Tibial nerve (tissue), 4 donors: Measurements from ENCODE around the gene CCDC122. TPM values are rescaled to one million over a fixed set of nuclear protein-coding genes. Genes with fewer than 3 reads are reported as not detected.
"Not testable (repeated sequence)": the region's sequence is repeated elsewhere in the genome, so short reads cannot be mapped to it uniquely, and the experiment has no call there.

Source experiments
- DNase-seq, 2 donors: peaks; one replicate each; pipeline ENCODE4 v3.0.0-alpha.2; 2019; ENCODE audit warnings: low spot score in 2 of 2
- H3K27ac ChIP-seq, 4 donors: fragments of 200-600 bp; sonication (generic) in 3 of 4; one replicate each; pipeline ENCODE4 v1.5.1; 2017 to 2019; ENCODE audit warnings: mild to moderate bottlenecking in 1 of 4
- H3K27me3 ChIP-seq, 2 donors: fragments of 200-600 bp; sonication (generic) in 1 of 2; one replicate each; pipeline versions ENCODE4 v1.5.1 to v1.6.0; 2017 to 2019
- H3K36me3 ChIP-seq, 3 donors: fragments of 200-600 bp; sonication (generic); one replicate each; pipeline ENCODE4 v1.5.1; 2018 to 2019
- H3K4me1 ChIP-seq, 4 donors: fragments of 200-600 bp; sonication (generic) in 3 of 4; one replicate each; pipeline ENCODE4 v1.5.1; 2017 to 2019
- H3K4me3 ChIP-seq, 4 donors: fragments of 200-600 bp; sonication (generic) in 3 of 4; one replicate each; pipeline ENCODE4 v1.5.1; 2017 to 2019; ENCODE audit warnings: mild to moderate bottlenecking in 1 of 4, moderate library complexity in 1 of 4
- H3K9me3 ChIP-seq, 4 donors: fragments of 200-600 bp; sonication (generic) in 3 of 4; one replicate each; pipeline ENCODE4 v1.5.1; 2017 to 2019
- CTCF ChIP-seq, 5 experiments: fragments of 200-600 bp in 3 of 5; fragments of 450-650 bp in 2 of 5; sonication (generic) in 3 of 5; IDR thresholded peaks; one replicate each; pipeline ENCODE4 v1.5.1; 2016 to 2019; ENCODE audit warnings: antibody characterized with exemption in 5 of 5, mild to moderate bottlenecking in 3 of 5, moderate library complexity in 2 of 5
- EP300 ChIP-seq, 2 donors: sonication (generic); formaldehyde crosslinking; IDR thresholded peaks; one replicate each; pipeline ENCODE4 v1.6.1; 2017; ENCODE audit warnings: antibody characterized with exemption in 2 of 2, mild to moderate bottlenecking in 1 of 2
- POLR2A ChIP-seq, 2 donors: fragments of 450-650 bp; IDR thresholded peaks; one replicate each; pipeline ENCODE4 v1.6.1; 2017; ENCODE audit warnings: antibody characterized with exemption in 2 of 2, mild to moderate bottlenecking in 2 of 2, moderate library complexity in 2 of 2
- WGBS, 2 donors: methylation state at CpG; one replicate each; pipeline ENCODE4 v1.1.5; 2018; 5-methylcytosine and 5-hydroxymethylcytosine counted together
- total RNA-seq, 4 donors: library from RNA; depleted of rRNA; stranded (reverse); fragments of >200 nt; gene quantifications; one replicate each; pipeline ENCODE4 v1.1.0, GENCODE V29; 2016

CCDC122 gene
- total RNA-seq, 4 donors from 2014 or later, result 1.0 to 5.7 (median 2.5) TPM

GRCh38 chr13:43830497-43830881 is 49.1 kb downstream of the CCDC122 start:
- DNase-seq, result no peak
- WGBS, 2 donors, result 64 to 67% methylated on average over 5 of the region's 5 CpGs
- Histone ChIP-seq H3K4me3 (no peak overlapping the region), H3K27ac (no peak overlapping the region), H3K36me3 (no peaks in the 10 kb centered on the region), H3K9me3 (no peaks in the 10 kb centered on the region), H3K27me3 (no peaks in the 10 kb centered on the region), H3K4me1 (no peaks in the 10 kb centered on the region)
- TF ChIP-seq CTCF (IDR thresholded peaks at IDR 0.05) (no peak), POLR2A (IDR thresholded peaks at IDR 0.05) (no peak), EP300 (IDR thresholded peaks at IDR 0.05) (no peak)

DNA sequence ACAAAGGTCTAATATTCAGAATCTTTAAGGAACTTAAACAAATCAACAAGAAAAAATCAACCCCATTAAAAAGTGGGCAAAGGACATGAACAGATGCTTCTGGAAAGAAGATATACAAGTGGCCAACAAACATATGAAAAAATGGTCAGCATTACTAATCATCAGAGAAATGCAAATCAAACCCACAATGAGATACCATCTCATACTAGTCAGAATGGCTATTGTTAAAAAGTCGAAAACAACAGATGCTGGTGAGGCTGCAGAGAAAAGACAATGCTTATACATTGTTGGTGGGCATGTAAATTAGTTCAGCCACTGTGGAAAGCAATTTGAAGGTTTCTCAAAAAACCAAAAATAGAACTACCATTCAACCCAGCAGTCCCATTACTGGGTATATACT is 54.9 kb downstream of the CCDC122 start:
- not testable (repeated sequence) for H3K27ac ChIP-seq, H3K4me1 ChIP-seq, H3K9me3 ChIP-seq, H3K36me3 ChIP-seq, H3K27me3 ChIP-seq, H3K4me3 ChIP-seq, DNase-seq
- WGBS, 2 donors, result 69% methylated on average over 1 of the region's 1 CpG

DNA sequence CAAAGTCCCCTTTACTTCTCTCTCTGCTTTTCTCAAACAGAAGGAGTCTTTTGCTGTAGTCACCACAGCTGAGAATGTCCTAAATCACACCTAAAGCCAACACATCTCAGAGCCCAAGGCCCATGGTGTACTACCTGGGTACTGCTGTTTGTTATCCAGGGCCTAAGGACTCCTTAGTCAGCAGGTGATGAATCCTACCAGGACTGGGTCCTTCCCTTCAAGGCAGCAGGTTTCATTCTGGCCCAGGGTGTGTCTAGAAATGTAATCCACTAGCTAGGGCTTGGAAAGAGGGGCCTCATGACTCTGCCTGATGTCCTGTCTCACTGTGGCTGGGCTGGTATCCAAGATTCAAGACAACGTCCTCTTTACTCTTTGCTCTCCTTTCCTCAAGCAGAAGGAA is 56.6 kb downstream of the CCDC122 start:
- WGBS, 2 donors, result 38 to 67% methylated on average over 1 of the region's 1 CpG
- Histone ChIP-seq H3K4me1 (no peaks in the 10 kb centered on the region), H3K27ac (no peak overlapping the region), H3K4me3 (no peak overlapping the region), H3K9me3 (no peaks in the 10 kb centered on the region), H3K36me3 (no peaks in the 10 kb centered on the region), H3K27me3 (no peaks in the 10 kb centered on the region)
- DNase-seq, result no peak
- TF ChIP-seq CTCF (IDR thresholded peaks at IDR 0.05) (no peak), EP300 (IDR thresholded peaks at IDR 0.05) (no peak), POLR2A (IDR thresholded peaks at IDR 0.05) (no peak)

DNA sequence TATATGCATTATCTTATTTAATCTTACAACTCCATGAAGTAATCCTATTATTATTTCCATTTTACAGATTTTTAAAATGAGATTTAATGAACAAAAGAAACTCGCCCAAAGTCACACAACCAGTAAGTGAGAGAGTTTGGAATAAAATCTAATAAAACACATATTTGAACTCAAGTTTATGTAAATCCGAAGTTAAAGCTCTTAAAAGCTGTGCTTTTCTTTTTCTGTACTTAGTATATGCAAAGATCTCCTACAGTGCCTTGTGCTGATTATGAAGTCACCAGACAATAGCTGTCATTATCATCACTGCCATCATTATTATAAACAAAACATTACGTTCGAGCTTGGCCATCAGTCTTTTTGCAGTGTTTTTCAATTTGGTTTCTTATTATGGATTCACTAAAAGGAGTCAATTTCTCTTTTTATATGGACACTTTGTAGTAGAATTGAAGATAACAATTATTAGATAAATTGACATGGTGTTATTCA is 63.1 kb downstream of the CCDC122 start:
- 64 to 66% methylated on average over 4 of the region's 4 CpGs for WGBS, 2 donors
- DNase-seq, result no peak
- H3K9me3 ChIP-seq, result no peaks in the 10 kb centered on the region
- no peaks in the 10 kb centered on the region for H3K36me3 ChIP-seq
- TF ChIP-seq EP300 (IDR thresholded peaks at IDR 0.05) (no peak), POLR2A (IDR thresholded peaks at IDR 0.05) (no peak), CTCF (IDR thresholded peaks at IDR 0.05) (no peak)
- no peak overlapping the region for H3K4me3 ChIP-seq
- H3K4me1 ChIP-seq, result peaks cover 0 to 11% (median 0%) of the 10 kb centered on the region in 4 donors
- no peak overlapping the region for H3K27ac ChIP-seq
- no peaks in the 10 kb centered on the region for H3K27me3 ChIP-seq

GRCh38 chr13:43815204-43815603 is 64.3 kb downstream of the CCDC122 start:
- no peak overlapping the region for H3K27ac ChIP-seq
- no peak overlapping the region for H3K4me3 ChIP-seq
- TF ChIP-seq POLR2A (IDR thresholded peaks at IDR 0.05) (no peak), CTCF (IDR thresholded peaks at IDR 0.05) (no peak), EP300 (IDR thresholded peaks at IDR 0.05) (no peak)
- DNase-seq, result no peak
- no peaks in the 10 kb centered on the region for H3K9me3 ChIP-seq
- peaks cover 0 to 11% (median 0%) of the 10 kb centered on the region in 4 donors for H3K4me1 ChIP-seq
- 23 to 33% methylated on average over 2 of the region's 2 CpGs for WGBS, 2 donors
- H3K36me3 ChIP-seq, result no peaks in the 10 kb centered on the region
- H3K27me3 ChIP-seq, result no peaks in the 10 kb centered on the region

DNA sequence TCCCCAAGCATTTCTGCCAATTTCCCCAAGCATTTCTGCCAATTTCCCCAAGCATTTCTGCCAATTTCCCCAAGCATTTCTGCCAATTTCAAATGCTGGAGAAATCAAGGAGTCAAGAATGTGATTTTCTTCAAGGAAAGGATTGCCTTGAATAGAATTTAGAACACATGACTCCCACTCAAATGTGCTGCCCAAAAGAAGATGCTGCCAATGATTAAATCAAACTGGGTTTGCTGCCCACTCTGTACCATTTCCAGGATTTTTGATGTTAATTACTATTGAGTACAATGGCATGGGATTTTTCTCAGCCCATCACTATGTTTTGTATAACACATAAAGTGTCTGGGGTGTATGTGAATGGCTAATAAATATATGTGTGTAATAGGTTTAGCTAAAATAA is 70.9 kb downstream of the CCDC122 start:
- H3K4me1 ChIP-seq, result peaks cover 0 to 14% (median 0%) of the 10 kb centered on the region in 4 donors

More for the DNA sequence above, 70.9 kb downstream of the CCDC122 start:
- no peak for TF ChIP-seq CTCF (IDR thresholded peaks at IDR 0.05)
- no peak for TF ChIP-seq POLR2A (IDR thresholded peaks at IDR 0.05)
- no peak for TF ChIP-seq EP300 (IDR thresholded peaks at IDR 0.05)
- no peaks in the 10 kb centered on the region for H3K36me3 ChIP-seq
- no peak for DNase-seq
- no peak overlapping the region for H3K27ac ChIP-seq
- no peaks in the 10 kb centered on the region for H3K27me3 ChIP-seq
- no peaks in the 10 kb centered on the region for H3K9me3 ChIP-seq
- H3K4me3 ChIP-seq, result no peak overlapping the region
